HT-29 (cell line): ENCODE measurements around the gene TFF2. TPM values are rescaled to one million over a fixed set of nuclear protein-coding genes. Genes with fewer than 3 reads are reported as not detected.
A peak's percentile ranks its signal among the peaks of the same experiment; 100 is the strongest.

ENCODE experiments used
- DNase-seq: peaks from one replicate; pipeline ENCODE4 v3.0.0-alpha.2; 2015; ENCODE audit warnings: low spot score
- total RNA-seq: library from RNA; depleted of rRNA; stranded (reverse); fragments of >200 nt; shearing (Covaris generic); gene quantifications from 2 replicates; pipeline ENCODE4 v1.2.3, GENCODE V29; 2014

TFF2 gene
- total RNA-seq, 1 experiment from 2014 or later: 3.2 TPM

- DNase-seq: no peak
Observed at GRCh38 chr21:42384156-42384945, 33.6 kb upstream of the TFF2 start.

GRCh38 chr21:42383331-42383730 is 32.5 kb upstream of the TFF2 start:
- DNase-seq: no peak

- DNase-seq: no peak
Observed at GRCh38 chr21:42382915-42383314, 32.1 kb upstream of the TFF2 start.

- DNase-seq: peak; percentile 69
Observed at GRCh38 chr21:42381347-42381984, 30.7 kb upstream of the TFF2 start.

DNA sequence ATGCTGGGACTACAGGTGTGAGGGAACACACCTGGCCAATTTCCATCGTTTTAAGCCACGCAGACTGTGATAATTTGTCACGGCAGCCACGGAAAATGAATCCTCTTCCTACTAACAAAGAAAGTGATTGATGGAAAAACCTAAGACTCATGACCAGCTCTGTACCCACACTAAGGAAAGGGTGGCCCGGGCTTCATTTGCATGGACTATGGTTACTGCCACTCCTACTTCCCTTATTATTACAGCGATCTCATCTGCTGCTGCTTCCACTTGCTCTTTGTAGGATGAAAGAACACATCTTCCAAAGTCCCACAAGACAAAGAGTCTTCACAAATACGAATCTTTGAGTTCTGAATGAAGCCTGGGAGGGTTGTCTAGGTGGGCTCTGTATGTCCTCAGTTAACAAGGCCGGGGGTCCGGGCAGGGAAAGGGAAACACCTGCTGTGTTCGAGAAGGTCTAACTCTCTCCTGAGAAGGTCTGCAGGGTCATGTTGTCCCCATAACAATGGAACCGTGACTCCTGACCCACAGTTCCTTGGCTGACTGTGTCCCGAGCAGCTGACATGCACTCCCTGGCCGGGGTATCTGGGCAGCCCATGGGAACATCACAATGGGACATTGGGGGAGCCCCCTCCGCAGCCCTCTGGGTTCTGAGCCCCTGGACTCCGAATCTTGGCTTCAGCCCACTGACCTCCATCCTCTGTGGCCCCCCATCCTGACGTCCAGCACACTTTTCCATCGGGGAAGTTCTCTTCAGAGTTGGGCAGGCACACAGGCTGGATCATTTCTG is 28.8 kb upstream of the TFF2 start:
- no peak for DNase-seq

DNA sequence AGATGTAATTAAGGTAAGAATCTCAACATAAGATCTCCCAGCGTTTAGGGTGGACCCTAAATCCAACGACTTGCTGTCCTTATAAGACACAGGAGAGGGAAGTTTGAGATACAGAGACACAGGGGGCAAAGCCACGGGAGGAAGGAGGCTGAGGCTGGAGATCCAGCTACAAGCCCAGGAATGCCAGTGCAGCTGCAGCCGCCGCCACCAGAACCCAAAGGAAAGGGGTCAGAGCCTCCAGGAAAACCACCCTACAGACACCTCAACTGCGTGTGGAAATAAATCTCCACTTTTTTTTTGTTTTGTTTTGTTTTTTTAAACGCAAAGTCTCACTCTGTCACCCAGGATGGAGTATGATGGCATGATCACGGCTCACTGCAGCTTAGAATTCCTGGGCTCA is 27.6 kb upstream of the TFF2 start:
- DNase-seq: no peak

GRCh38 chr21:42377951-42378340 is 27.2 kb upstream of the TFF2 start:
- no peak for DNase-seq

GRCh38 chr21:42377211-42377950 is 26.6 kb upstream of the TFF2 start:
- no peak for DNase-seq

GRCh38 chr21:42376338-42376982 is 25.7 kb upstream of the TFF2 start:
- DNase-seq: peak; percentile 11

DNA sequence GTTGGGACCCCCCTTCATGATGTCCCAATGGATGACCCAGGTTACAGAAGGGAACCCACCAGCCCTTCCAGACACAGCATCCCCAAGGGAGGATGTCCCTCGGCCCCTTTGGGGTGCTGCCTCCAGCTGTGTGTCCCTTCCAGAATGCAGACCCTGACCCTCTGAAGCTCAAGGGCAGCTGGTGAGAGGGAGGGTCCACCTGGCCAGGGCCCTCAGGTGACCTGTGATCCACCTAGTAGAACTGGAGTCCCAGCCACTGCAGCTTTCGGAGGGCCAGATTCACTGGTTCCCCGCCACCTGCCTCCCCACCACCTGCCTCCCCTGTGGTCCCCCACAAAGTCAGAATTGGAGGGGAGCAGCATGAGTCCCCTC is 25.2 kb upstream of the TFF2 start:
- no peak for DNase-seq

- DNase-seq: no peak
Observed at GRCh38 chr21:42375506-42375905, 24.7 kb upstream of the TFF2 start.

DNA sequence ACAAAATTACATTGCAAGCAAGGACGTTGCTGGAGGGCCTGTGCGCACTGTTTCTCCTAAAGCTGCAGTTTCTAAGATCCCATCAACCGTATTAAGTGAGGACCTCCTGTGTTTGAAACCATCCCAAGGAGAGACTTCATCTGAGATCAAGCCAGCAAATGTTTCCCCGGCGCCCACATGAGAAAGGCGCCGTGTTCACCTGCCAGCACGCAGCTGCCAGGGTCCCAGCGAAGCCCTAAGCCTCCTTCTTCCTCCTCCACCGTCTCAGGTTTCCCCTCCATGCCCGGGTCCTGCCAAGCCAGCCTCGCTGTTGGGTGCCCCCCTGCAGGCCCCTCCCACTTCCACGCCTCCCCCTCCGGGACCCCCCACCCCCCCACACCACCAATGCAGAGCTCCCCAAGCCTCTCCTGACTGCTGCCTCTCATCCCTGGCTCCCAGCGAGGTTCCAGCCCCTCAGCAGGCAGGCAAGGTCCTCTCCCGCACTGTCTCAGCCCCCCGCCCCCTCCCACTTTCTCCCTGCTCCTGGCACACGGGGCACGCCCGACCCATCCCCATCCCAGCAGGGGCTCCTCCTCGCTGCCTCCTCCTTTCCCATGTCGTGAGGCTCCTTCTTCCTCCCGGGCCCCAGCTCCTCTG is 24.2 kb upstream of the TFF2 start:
- DNase-seq: no peak

- DNase-seq: no peak
Observed at GRCh38 chr21:42374457-42374856, 23.7 kb upstream of the TFF2 start.

DNA sequence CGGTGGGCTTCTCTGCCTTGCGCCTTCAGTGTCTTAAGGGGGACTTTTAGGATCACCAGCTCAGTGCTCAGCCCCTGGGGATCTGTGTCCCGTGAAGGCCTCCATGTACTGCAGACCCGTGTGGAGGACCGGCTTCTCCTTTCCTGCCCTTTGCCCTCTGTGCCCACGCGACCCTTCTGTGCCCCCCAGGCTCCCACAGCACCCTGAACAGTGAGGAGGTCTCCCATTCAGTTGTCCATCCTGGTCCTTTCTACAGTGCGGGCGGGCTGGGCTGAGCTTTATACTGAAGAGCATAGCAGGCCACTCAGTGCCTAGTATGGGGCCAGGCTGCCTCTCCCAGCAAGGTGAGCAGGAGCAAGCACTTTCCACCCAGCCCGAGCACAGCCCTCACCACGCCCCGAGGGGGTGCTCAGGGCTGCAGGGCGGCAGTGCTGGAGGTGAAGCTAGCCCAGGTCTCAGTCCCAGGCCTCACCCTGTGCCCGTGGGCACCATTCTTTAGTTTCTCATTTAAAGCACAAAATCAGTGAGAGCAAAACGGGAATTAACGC is 23.2 kb upstream of the TFF2 start:
- no peak for DNase-seq

- DNase-seq: no peak
Observed at GRCh38 chr21:42373196-42373907, 22.6 kb upstream of the TFF2 start.

- DNase-seq: no peak
Observed at GRCh38 chr21:42370894-42371654, 20.3 kb upstream of the TFF2 start.

GRCh38 chr21:42369821-42370220 is 19.0 kb upstream of the TFF2 start:
- DNase-seq: no peak

DNA sequence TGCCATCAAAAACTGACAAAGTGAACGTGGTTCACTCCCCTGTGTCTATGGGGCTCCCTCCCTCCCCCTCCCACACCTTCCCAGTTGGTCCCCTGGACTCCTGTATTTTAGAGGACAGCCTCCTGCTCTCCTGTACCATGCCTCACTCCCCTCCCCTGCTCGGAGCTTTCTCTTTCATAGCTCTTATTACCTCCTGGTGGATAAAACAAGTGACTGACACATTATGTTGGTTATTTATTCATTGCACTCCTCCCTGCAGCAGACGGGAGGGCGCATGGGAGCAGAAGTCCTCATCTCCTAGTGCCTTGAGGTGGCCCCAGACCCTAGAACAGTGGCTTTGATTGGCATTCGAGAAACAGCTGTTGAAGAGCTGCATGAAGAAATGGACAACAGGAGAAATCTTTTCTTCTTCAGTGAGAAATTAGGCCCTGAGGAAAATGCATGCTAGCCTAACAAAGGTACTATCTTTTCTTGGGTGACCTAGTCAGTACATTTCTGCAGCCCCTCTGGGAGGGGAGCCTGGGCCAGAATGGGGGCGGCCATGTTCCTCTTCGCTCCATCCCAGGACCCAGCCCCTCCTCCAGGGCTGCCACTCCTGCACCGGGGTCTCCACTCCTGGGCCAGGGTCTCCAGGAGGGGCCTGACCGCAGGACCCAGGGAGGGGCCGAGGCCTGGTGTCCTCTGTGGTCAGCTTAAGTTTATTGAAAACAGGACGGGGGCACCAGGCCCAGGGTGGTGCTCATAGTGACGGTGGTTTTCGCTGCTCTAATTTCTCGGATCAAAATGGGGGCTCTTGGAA is 16.8 kb upstream of the TFF2 start:
- DNase-seq: no peak
